ENCODE results near the gene ZNF81.

DNA sequence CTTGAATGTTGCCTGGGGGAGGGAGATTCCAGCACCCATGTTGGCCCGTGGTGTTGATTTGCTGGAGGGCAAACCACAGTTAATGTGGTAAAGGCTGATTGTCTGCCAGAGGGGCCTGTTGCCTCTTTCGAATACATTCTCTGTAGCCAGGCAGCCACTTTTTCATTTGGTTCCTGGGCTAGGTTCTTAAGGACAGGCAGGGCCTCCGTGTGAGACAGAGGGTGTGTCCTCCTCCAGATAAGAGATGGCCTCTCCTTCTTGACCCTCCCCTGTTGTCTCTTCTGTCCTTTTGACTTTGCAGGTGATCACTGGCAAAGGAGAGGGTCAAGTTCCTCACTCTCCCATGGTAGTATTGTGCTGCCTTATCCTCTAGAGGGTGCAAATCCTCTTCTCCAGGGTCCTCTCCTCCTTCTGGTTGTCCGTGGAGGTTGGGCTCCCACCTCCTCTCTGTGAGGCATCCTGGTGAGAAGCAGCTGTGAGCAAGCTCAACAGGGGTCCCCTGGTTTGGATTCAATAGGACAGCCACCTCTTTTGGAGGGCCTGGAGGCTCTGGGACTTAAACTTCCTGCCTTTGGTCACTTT lies 122.2 kb downstream of the ZNF81 start:
- no peak for TF ChIP-seq MYC (CRISPR knock-in tag; IDR thresholded peaks at IDR 0.05; ENCODE audit: borderline replicate concordance)
- TF ChIP-seq, protein P1, sequence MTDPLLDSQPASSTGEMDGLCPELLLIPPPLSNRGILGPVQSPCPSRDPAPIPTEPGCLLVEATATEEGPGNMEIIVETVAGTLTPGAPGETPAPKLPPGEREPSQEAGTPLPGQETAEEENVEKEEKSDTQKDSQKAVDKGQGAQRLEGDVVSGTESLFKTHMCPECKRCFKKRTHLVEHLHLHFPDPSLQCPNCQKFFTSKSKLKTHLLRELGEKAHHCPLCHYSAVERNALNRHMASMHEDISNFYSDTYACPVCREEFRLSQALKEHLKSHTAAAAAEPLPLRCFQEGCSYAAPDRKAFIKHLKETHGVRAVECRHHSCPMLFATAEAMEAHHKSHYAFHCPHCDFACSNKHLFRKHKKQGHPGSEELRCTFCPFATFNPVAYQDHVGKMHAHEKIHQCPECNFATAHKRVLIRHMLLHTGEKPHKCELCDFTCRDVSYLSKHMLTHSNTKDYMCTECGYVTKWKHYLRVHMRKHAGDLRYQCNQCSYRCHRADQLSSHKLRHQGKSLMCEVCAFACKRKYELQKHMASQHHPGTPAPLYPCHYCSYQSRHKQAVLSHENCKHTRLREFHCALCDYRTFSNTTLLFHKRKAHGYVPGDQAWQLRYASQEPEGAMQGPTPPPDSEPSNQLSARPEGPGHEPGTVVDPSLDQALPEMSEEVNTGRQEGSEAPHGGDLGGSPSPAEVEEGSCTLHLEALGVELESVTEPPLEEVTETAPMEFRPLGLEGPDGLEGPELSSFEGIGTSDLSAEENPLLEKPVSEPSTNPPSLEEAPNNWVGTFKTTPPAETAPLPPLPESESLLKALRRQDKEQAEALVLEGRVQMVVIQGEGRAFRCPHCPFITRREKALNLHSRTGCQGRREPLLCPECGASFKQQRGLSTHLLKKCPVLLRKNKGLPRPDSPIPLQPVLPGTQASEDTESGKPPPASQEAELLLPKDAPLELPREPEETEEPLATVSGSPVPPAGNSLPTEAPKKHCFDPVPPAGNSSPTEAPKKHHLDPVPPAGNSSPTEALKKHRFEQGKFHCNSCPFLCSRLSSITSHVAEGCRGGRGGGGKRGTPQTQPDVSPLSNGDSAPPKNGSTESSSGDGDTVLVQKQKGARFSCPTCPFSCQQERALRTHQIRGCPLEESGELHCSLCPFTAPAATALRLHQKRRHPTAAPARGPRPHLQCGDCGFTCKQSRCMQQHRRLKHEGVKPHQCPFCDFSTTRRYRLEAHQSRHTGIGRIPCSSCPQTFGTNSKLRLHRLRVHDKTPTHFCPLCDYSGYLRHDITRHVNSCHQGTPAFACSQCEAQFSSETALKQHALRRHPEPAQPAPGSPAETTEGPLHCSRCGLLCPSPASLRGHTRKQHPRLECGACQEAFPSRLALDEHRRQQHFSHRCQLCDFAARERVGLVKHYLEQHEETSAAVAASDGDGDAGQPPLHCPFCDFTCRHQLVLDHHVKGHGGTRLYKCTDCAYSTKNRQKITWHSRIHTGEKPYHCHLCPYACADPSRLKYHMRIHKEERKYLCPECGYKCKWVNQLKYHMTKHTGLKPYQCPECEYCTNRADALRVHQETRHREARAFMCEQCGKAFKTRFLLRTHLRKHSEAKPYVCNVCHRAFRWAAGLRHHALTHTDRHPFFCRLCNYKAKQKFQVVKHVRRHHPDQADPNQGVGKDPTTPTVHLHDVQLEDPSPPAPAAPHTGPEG (CRISPR knock-in tag; IDR thresholded peaks at IDR 0.05) = no peak
- TF ChIP-seq ZNF670 (CRISPR knock-in tag; IDR thresholded peaks at IDR 0.05; ENCODE audit: borderline replicate concordance) = no peak
